ENCODE results near the gene KDM4D.
"Not testable (repeated sequence)": the region's sequence is repeated elsewhere in the genome, so short reads cannot be mapped to it uniquely, and the experiment has no call there.

The KDM4D gene

GRCh38 chr11:95011376-95011775 lies 37.9 kb downstream of the KDM4D start:
- Histone ChIP-seq H2BK12ac (ENCODE audit: low read length) (no peak overlapping the region), H3K23ac (ENCODE audit: low read depth, low read length, poor library complexity) (no peak overlapping the region), H3K36me3 (replicated peaks in 1 of 2; ENCODE audit: control insufficient read depth in 2 of 2, insufficient read depth in 2 of 2, low read length in 2 of 2) (no peaks in the 10 kb centered on the region), H4K8ac (ENCODE audit: low read depth, low read length) (no peak overlapping the region), H4K91ac (ENCODE audit: low read depth, low read length, poor library complexity) (no peak overlapping the region), H3K27me3 (ENCODE audit: control insufficient read depth in 3 of 3, insufficient read depth in 3 of 3, low read depth in 1 of 3, low read length in 3 of 3) (peaks cover 0 to 6% (median 0%) of the 10 kb centered on the region in 3 experiments), H3K79me1 (ENCODE audit: low read depth, low read length) (no peaks in the 10 kb centered on the region), H3K9me3 (replicated peaks in 1 of 2; ENCODE audit: control insufficient read depth in 2 of 2, insufficient read depth in 1 of 2, low read depth in 1 of 2, low read length in 2 of 2) (no peaks in the 10 kb centered on the region), H2BK15ac (ENCODE audit: low read length) (no peak overlapping the region), H3K4ac (ENCODE audit: low read length) (no peak overlapping the region), H2BK120ac (ENCODE audit: low read depth, low read length) (no peak overlapping the region), H3K4me3 (ENCODE audit: low read length in 2 of 2) (no peak overlapping the region), H2AK5ac (ENCODE audit: low read depth, low read length) (no peak overlapping the region), H3K14ac (ENCODE audit: low read length) (no peak overlapping the region), H3K9ac (ENCODE audit: low read depth, low read length, poor library complexity) (no peak overlapping the region), H3K4me1 (ENCODE audit: control insufficient read depth in 2 of 2, insufficient read depth in 1 of 2, low read depth in 1 of 2, low read length in 2 of 2) (no peaks in the 10 kb centered on the region), H3K18ac (ENCODE audit: low read length) (no peak overlapping the region), H2BK5ac (ENCODE audit: low read length) (no peak overlapping the region), H3K27ac (replicated peaks; ENCODE audit: low read length) (no peak overlapping the region), H3K4me2 (ENCODE audit: insufficient read depth, low read length, poor library complexity, severe bottlenecking) (no peak overlapping the region), H2AFZ (ENCODE audit: low read length) (no peak overlapping the region)
- no peak for DNase-seq (ENCODE audit: low spot score)

GRCh38 chr11:95014184-95014821 lies 40.8 kb downstream of the KDM4D start:
- H4K8ac ChIP-seq (ENCODE audit: low read depth, low read length): no peak overlapping the region
- no peak overlapping the region for H3K14ac ChIP-seq (ENCODE audit: low read length)
- no peaks in the 10 kb centered on the region for H3K79me1 ChIP-seq (ENCODE audit: low read depth, low read length)
- no peaks in the 10 kb centered on the region for H3K9me3 ChIP-seq (replicated peaks in 1 of 2; ENCODE audit: control insufficient read depth in 2 of 2, insufficient read depth in 1 of 2, low read depth in 1 of 2, low read length in 2 of 2)
- no peaks in the 10 kb centered on the region for H3K36me3 ChIP-seq (replicated peaks in 1 of 2; ENCODE audit: control insufficient read depth in 2 of 2, insufficient read depth in 2 of 2, low read length in 2 of 2)
- peak overlapping the region; percentile 38 for H3K18ac ChIP-seq (ENCODE audit: low read length)
- no peak overlapping the region for H3K23ac ChIP-seq (ENCODE audit: low read depth, low read length, poor library complexity)
- H3K4me2 ChIP-seq (ENCODE audit: insufficient read depth, low read length, poor library complexity, severe bottlenecking): no peak overlapping the region
- no peak overlapping the region for H3K4ac ChIP-seq (ENCODE audit: low read length)
- no peak overlapping the region for H2AFZ ChIP-seq (ENCODE audit: low read length)
- no peak overlapping the region for H2BK12ac ChIP-seq (ENCODE audit: low read length)
- H2AK5ac ChIP-seq (ENCODE audit: low read depth, low read length): no peak overlapping the region
- H3K4me1 ChIP-seq (ENCODE audit: control insufficient read depth in 2 of 2, insufficient read depth in 1 of 2, low read depth in 1 of 2, low read length in 2 of 2): no peaks in the 10 kb centered on the region
- peak overlapping the region in 1 of 2 donors; percentile 4 for H3K4me3 ChIP-seq (ENCODE audit: low read length in 2 of 2)
- no peak for DNase-seq (ENCODE audit: low spot score)
- H3K27ac ChIP-seq (replicated peaks; ENCODE audit: low read length): no peak overlapping the region
- peaks cover 0 to 2% (median 0%) of the 10 kb centered on the region in 3 experiments for H3K27me3 ChIP-seq (ENCODE audit: control insufficient read depth in 3 of 3, insufficient read depth in 3 of 3, low read depth in 1 of 3, low read length in 3 of 3)
- WGBS, 2 donors (ENCODE audit: extremely low coverage in 2 of 2, insufficient read length in 2 of 2, insufficient replicate concordance in 1 of 2): no CpG with 5 or more reads among the region's 12 CpGs
- H4K91ac ChIP-seq (ENCODE audit: low read depth, low read length, poor library complexity): no peak overlapping the region
- H2BK15ac ChIP-seq (ENCODE audit: low read length): no peak overlapping the region
- H3K9ac ChIP-seq (ENCODE audit: low read depth, low read length, poor library complexity): no peak overlapping the region
- H2BK5ac ChIP-seq (ENCODE audit: low read length): no peak overlapping the region
- H2BK120ac ChIP-seq (ENCODE audit: low read depth, low read length): peak overlapping the region; percentile 81

GRCh38 chr11:95016139-95016538 lies 42.6 kb downstream of the KDM4D start:
- Histone ChIP-seq H2AFZ (ENCODE audit: low read length) (peak overlapping the region; percentile 60), H4K91ac (ENCODE audit: low read depth, low read length, poor library complexity) (no peak overlapping the region), H4K8ac (ENCODE audit: low read depth, low read length) (no peak overlapping the region), H3K9ac (ENCODE audit: low read depth, low read length, poor library complexity) (no peak overlapping the region), H3K14ac (ENCODE audit: low read length) (no peak overlapping the region), H2BK120ac (ENCODE audit: low read depth, low read length) (no peak overlapping the region), H3K4me2 (ENCODE audit: insufficient read depth, low read length, poor library complexity, severe bottlenecking) (no peak overlapping the region), H3K23ac (ENCODE audit: low read depth, low read length, poor library complexity) (no peak overlapping the region), H3K27me3 (ENCODE audit: control insufficient read depth in 3 of 3, insufficient read depth in 3 of 3, low read depth in 1 of 3, low read length in 3 of 3) (peaks cover 0 to 2% (median 0%) of the 10 kb centered on the region in 3 experiments), H3K4me1 (ENCODE audit: control insufficient read depth in 2 of 2, insufficient read depth in 1 of 2, low read depth in 1 of 2, low read length in 2 of 2) (no peaks in the 10 kb centered on the region), H3K79me1 (ENCODE audit: low read depth, low read length) (no peaks in the 10 kb centered on the region), H2BK15ac (ENCODE audit: low read length) (no peak overlapping the region), H2AK5ac (ENCODE audit: low read depth, low read length) (no peak overlapping the region), H3K36me3 (replicated peaks in 1 of 2; ENCODE audit: control insufficient read depth in 2 of 2, insufficient read depth in 2 of 2, low read length in 2 of 2) (no peaks in the 10 kb centered on the region), H3K4ac (ENCODE audit: low read length) (no peak overlapping the region), H3K9me3 (replicated peaks in 1 of 2; ENCODE audit: control insufficient read depth in 2 of 2, insufficient read depth in 1 of 2, low read depth in 1 of 2, low read length in 2 of 2) (no peaks in the 10 kb centered on the region), H2BK12ac (ENCODE audit: low read length) (no peak overlapping the region), H3K4me3 (ENCODE audit: low read length in 2 of 2) (no peak overlapping the region), H3K27ac (replicated peaks; ENCODE audit: low read length) (no peak overlapping the region), H2BK5ac (ENCODE audit: low read length) (no peak overlapping the region), H3K18ac (ENCODE audit: low read length) (no peak overlapping the region)
- WGBS, 2 donors (ENCODE audit: extremely low coverage in 2 of 2, insufficient read length in 2 of 2, insufficient replicate concordance in 1 of 2): no CpG with 5 or more reads among the region's 2 CpGs
- no peak for DNase-seq (ENCODE audit: low spot score)

- H3K9me3 ChIP-seq (replicated peaks in 1 of 2; ENCODE audit: control insufficient read depth in 2 of 2, insufficient read depth in 1 of 2, low read depth in 1 of 2, low read length in 2 of 2); H3K9ac ChIP-seq (ENCODE audit: low read depth, low read length, poor library complexity); H3K23ac ChIP-seq (ENCODE audit: low read depth, low read length, poor library complexity); H2BK5ac ChIP-seq (ENCODE audit: low read length); H2BK15ac ChIP-seq (ENCODE audit: low read length); H4K8ac ChIP-seq (ENCODE audit: low read depth, low read length); H4K91ac ChIP-seq (ENCODE audit: low read depth, low read length, poor library complexity); H3K4me1 ChIP-seq (ENCODE audit: control insufficient read depth in 2 of 2, insufficient read depth in 1 of 2, low read depth in 1 of 2, low read length in 2 of 2); H3K79me1 ChIP-seq (ENCODE audit: low read depth, low read length); H3K4me3 ChIP-seq (ENCODE audit: low read length in 2 of 2); H3K18ac ChIP-seq (ENCODE audit: low read length); H3K27ac ChIP-seq (replicated peaks; ENCODE audit: low read length); H3K4me2 ChIP-seq (ENCODE audit: insufficient read depth, low read length, poor library complexity, severe bottlenecking); H3K36me3 ChIP-seq (replicated peaks in 1 of 2; ENCODE audit: control insufficient read depth in 2 of 2, insufficient read depth in 2 of 2, low read length in 2 of 2); H3K14ac ChIP-seq (ENCODE audit: low read length); H2BK120ac ChIP-seq (ENCODE audit: low read depth, low read length); H2BK12ac ChIP-seq (ENCODE audit: low read length); H3K4ac ChIP-seq (ENCODE audit: low read length); H2AFZ ChIP-seq (ENCODE audit: low read length); H3K27me3 ChIP-seq (ENCODE audit: control insufficient read depth in 3 of 3, insufficient read depth in 3 of 3, low read depth in 1 of 3, low read length in 3 of 3); DNase-seq (ENCODE audit: low spot score); H2AK5ac ChIP-seq (ENCODE audit: low read depth, low read length): not testable (repeated sequence)
- WGBS, 2 donors (ENCODE audit: extremely low coverage in 2 of 2, insufficient read length in 2 of 2, insufficient replicate concordance in 1 of 2): no CpG with 5 or more reads among the region's 5 CpGs
Observed at GRCh38 chr11:95021468-95021867, 48.0 kb downstream of the KDM4D start.
